Stimulated activated CD4-positive, alpha-beta T cell treated with anti-CD3 and anti-CD28 coated beads, Interleukin-1b, Interleukin-23, amount 100 ng/mL, for 4 hours (primary cell): Measurements from ENCODE around the gene PIGA.

ENCODE experiments used
- DNase-seq, 2 donors: peaks; one replicate each; pipeline ENCODE4 v3.0.0-alpha.2; 2020; ENCODE audit warnings: low read depth in 2 of 2

The PIGA gene, protein sequence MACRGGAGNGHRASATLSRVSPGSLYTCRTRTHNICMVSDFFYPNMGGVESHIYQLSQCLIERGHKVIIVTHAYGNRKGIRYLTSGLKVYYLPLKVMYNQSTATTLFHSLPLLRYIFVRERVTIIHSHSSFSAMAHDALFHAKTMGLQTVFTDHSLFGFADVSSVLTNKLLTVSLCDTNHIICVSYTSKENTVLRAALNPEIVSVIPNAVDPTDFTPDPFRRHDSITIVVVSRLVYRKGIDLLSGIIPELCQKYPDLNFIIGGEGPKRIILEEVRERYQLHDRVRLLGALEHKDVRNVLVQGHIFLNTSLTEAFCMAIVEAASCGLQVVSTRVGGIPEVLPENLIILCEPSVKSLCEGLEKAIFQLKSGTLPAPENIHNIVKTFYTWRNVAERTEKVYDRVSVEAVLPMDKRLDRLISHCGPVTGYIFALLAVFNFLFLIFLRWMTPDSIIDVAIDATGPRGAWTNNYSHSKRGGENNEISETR

DNA sequence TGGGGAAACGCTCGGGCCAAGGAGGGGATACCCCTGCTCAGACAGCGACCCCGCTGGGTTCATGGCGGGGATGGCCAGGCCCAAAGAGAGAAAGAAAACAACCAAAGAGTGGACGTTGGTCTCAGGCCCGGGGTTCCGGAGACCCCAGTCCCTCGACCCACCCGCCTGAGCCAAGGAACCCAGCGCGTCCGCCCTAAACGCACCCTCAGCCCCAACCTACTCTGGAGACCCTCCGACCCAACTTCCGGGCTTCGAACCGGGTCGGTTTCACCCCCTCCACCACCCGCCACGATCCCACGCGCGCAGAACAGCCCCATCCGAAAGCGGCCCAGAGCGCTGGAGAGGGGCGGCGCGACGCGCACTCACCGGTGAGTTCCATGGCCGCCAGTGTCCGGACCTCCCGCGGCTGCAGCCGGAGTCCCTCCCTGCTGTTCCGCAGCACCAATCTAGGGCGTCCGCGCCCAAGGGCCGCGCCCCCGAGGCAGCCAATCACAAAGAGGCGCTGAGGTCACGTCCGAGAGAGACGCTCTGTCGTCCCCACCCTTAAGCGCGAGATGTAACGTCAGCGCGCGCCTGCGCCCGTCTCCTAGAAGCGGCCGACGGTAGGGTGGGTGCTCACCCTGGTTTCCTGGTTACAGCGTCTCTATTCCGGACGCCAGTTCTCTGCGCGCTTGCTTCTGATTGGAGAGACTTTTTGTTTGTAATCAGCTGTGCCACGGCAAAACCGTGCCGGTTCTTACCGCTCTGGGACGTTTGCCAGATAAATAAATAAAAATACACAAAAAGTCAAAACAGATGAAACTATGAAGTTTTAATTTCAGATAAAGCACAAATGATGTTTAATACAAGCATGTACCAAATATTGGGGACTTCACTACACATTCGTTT, at the start of gene PIGA:
Gene PIGA (minus strand): TSS at position 389 of the 888 bp plus-strand sequence. CDS start 3,593 bp downstream, outside the sequence.
- DNase-seq = peak; percentile 78 to 79

DNA sequence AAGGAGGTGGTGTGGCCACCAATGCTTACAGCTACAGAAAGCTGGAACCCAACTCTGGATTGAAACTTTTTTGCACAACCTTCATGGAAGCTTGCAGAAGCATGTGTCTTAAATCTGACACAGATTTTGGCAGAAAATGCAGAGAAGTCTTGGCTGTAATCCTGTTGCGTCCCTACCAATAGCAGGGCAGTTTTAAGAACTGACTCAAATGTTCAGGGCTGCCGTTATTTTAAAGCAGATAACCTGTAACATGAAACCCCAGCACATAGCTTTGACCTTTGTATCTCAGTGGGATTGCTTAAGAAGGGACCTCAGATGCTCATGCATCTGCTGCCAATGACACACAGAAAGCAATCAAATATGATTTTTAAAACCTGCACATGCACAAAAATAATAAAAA, 49.0 kb upstream of the PIGA start, which contains the start of gene VEGFD:
Gene VEGFD (minus strand): TSS at position 110 of the 400 bp plus-strand sequence. CDS start 467 bp downstream, outside the sequence.
- no peak for DNase-seq

DNA sequence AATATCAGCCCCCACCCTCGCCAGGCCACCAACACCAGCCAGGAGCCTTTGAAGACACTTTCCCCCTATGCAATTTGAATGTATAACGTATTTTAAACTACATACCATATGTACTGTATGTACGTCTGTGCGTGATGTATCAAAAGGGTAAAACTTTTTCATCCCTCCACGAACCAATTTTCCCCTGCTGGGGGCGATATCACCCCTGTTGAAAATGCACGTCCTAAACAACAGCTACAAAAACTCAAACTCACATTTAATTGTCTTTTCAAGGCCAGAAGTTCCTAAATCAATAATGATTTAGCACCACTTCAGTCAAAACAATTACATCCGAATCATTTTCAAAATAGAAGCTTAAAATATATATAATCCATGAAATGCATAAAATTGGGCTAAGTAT, 47.5 kb upstream of the PIGA start:
- DNase-seq = no peak

DNA sequence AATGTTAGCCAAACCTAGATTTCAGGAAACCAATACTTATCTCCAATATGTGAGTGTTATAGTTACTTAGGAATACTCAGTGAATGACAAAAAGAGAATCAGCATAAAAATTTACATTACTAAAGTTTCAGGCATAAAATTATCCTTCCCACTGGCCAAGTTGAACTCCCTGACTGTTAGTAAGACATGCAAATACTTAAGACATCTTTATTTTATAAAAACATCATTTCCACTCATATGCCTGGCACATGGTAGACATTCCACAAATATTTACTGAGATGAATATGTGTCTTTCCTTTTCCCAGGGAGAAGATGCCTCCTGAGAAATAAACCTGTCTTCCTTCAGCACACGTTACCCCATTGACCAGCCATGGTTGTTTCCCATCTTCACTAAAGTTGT, 41.6 kb upstream of the PIGA start:
- DNase-seq = no peak

DNA sequence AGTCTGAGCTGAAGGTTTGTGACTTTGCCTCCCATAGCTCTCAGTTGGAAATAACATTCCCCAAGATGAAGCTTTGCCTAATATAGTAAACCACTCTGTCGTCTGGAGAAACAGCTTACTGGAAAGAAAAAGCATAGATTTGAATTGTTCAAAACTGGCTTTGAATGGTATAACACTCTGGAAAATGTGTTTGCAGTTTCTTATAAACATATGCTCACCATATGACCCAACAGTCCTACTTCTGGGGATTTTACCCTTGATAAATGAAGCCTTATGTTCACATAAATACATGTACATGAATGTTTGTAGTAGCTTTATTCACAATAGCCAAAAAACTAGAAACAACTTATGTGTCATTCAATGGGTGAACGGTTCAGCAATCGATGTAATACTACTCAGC, 38.7 kb upstream of the PIGA start:
- DNase-seq = no peak

DNA sequence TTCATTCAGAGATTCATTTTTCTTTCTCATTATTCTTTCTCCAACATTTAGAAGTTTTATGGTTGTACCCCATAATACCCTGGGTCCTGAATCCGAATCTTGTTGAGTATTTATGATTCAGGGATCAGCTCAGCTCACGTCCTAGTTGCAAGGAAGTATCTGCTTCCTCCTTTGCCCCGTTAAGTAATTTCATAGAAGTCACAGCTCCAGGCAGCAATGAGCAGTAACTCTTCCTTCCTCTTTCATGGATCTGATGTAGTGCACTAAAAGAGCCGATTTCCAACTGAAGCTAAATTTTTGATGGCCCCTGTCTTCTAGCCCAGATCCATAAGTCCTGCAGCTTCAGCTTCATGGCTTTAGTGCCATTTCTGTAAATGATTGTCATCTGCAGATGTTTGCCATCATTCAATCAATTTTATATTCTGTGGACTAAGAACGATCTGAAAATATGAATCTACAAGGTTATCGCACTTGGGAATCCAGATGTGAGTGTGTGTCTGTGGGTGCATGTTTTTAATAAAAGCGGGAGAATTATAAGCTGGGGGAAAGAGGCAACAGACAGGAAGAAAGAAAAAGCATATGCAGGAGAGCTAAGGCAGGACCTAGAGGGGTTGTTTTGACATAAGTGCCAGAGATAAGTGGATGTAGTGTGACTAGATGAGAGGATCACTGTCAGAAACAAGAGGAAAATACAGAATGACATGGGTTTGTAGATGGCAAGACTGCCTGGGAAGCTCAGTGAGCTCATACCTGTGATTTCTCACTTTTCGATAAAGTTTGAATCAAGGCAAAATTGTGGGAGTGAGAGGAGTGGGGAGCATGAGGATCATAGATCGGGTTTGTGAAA, 31.4 kb upstream of the PIGA start:
- no peak for DNase-seq

DNA sequence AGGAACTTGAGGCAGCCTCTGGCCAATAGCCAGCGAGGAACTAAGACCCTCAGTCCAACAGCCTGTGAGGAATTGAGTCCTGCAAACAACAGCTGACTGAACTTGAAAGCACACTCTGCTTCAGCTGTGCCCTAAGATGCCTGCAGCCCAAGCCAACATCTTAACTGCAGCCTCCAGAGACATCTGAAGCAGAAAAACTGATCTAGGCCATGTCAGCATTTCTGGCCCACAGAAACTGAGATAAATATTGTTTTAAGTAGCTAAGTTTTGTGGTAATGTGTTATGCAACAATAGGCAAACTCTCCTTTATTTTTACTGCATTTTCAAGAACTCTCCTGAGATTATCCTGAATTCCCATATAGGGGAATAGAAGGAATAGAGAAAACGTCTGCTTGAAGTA, 24.4 kb upstream of the PIGA start:
- no peak for DNase-seq

DNA sequence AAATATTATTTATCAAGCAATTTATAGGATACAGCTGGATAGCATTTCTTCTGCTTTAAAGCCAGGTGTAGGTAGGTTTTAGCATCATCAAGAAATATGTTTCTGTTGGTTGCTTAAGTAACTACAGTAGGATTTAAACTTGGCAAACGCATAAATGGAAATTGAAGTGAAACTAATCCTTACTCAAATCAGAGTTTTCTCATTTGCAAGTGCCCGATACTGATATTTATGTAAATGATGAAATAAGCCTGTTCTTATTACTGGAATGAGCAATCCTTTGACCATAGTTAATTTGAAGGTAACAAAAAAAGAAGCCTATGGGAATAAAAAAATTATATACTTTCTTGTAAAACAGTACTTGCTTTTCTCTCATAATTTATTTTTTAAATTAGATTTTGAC, 23.2 kb upstream of the PIGA start:
- no peak for DNase-seq

DNA sequence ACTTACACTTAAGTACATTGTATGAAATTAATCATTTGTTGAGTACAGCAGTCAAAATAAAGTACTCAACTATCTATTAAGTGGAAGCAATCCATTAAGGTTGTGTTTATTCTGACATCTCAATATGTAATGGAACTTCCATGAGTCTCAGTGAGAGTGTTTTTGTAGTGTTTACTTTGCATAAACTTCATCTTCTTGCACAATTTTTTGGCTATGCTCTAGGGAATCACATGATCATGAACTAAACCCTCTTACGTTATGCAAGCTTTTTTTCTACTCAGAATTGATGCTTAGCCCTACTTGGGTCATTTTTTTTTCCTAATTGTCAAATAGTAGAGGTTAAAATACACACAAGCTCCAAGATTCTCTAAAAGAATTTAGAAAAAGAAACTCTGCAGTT, 21.1 kb upstream of the PIGA start:
- DNase-seq = no peak

DNA sequence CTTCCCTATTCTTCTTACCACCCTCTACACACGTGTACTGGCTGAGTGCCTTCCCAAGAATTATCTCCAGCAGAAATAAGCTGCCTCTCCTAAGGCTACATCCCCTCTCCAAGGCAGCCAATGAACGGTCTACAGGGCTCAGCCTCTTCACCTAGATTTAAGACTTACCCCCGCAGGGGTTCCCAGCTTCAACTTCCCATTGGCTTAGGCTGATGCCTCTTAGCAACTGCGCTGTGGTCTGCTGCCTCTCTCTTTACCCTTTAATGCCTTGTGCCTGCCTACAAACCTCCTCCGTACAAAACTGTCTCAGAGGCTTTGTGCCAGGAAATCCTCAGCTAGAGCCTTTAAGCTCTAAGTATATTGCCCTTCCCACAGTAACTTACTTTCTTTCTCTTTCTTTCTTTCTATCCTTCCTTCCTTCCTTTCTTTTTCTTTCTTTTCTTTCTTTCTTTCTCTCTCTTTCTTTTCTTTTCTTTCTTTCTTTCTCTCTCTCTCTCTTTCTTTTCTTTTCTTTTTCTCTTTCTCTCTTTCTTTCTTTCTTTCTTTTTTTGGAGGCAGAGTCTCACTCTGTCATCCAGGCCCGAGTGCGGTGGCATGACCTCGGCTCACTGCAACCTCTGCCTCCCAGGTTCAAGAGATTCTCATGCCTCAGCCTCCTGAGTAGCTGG, 15.1 kb upstream of the PIGA start:
- no peak for DNase-seq

DNA sequence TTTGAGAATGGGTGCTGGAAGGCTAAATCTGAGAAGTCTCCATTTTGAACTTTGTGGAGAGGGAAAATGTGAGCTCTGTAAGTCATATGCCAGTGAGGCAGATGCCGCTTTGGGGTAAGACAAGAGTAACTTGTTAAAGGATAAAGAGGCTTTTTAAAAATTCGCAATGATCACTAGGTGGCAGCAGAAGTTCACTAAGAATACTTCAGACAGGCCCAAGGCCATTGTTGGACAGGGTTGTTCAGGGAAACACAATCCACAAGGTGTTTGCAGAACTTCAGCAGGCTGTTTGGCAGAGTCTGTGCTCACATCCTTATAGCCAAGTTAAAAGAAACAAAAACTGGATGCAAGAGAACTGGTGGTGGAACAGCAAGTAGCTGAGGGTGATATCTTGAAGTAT, 13.7 kb upstream of the PIGA start:
- DNase-seq = no peak

DNA sequence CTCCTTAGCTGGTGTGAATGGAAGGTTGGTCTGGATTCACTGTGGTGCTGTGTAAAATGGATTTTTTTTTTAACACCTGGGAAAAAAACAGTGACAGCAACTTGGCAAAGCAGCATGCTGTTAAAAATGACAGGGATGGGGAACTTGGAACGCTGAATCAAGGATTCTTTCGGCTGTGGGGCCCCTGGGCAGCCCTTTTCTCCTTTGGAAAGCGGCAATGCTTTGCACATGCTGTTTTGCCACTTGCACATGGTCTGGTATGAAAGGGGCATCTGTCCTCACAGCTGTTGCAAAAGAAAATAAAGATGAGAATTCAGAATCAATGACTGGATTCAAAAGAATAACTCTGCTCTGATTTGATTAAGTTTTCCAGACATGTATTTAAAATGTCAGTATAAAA, 10.7 kb upstream of the PIGA start:
- no peak for DNase-seq

DNA sequence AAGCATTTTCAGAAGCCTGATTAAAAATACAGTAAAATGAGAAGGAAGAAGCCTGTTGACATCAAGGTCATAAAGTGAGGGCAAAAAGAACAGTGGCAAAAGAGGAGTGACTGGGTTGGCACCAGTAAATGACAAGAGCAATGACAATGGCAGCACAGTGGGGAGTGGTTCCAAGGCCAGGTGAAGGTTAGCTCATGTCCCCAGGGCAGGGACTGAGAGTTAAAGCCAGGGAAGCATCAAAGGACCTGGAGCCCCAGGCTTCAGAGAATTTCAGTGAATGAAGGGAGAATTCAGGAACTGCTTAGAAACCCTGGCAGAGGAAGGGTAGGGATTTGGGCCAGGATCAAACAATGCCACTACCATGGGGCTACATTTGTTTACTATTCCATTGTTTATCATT, 8.8 kb upstream of the PIGA start:
- no peak for DNase-seq

DNA sequence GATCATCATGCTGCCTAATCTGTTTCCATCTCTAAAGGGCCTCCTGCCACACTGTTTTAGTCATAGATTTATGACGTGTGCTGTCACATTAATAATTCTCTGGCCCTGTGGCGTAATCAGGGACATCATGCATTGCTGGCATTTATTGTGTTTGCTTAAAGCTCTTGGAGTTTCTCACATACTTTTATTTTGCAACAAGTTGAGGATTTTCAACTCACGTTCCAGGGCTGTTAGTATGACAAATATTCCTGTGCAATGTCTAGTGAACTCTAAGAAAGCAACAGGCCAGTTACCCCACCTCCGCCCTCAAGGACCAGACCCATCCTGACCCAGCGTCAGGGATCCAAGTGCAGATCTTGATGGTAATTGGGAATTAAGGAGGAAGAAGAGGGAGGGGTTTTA, 7.8 kb upstream of the PIGA start:
- no peak for DNase-seq

DNA sequence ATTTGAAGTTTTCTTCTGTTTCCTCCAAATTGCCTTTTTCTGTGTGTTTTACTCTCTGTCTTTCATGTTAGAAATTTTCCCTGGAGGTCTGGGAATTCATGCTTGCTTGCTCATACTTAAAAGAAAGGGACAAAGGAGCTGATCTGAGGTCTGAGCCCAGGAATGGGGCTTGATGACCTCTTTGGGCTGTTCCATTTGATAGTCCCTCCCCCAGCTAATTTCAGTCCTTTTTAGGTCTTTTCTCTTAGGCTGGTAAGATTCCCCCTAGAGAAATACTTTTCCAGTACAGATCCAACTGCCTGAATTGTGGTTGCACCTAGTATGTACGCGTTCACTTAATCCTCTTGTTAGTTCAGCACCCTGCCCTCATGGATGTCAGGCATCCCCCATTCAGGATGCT, 5.5 kb upstream of the PIGA start:
- no peak for DNase-seq

DNA sequence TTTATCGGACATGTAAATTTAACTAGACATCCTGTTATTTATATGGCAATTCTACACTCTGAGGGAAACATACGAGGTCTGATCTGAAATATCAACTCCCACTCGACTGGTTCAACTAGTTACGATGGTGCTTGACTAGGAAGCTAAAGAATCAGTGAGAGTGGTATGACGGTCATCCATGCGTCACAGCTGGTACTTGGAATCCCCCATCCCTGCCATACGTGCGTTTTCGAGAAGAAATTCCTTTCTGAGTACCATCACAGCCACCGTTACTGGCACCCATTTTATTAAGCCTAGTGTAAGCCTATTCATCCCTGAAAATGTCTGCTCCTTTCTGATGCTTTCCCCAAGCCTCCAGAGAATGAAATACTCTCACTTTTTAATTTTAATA, 695 bp upstream of the PIGA start:
- DNase-seq = no peak

DNA sequence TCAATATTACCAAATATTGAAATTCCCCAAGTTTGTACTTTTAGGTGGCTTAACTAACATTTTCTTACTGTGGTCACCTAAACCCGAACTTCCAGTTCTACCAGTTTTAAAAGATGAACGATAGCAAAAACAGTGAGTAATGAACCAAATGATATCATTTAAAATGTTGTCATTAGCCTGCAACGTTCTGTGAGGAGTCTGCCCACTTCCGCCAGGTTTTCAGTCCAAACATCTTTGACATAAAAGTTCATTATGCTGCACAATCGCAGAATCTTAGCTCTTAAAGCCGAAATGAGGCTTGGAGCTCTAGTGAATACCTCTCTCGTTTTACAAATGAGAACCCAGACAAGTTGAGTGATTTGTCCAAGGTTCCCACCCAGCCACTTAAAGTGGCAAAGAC, 762 bp downstream of the PIGA start:
- no peak for DNase-seq

DNA sequence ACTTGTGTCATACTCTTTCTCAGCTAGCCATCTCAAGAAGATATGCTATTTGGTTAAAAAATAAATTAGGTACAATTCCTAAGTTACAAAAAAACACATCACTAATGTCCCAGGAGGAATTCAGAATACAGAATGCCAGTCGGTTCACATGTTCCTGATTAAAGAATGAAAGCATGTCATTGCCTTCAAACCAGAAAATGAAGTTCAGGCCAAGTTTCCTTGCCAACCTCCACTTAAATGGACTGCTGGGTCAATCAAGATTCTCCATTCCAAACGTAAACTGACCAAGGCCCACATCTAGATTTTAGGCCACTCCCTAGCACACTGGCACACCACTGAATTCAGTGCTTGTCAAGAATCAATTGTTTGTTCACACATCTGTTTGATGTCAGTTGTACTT, 6.5 kb downstream of the PIGA start:
- DNase-seq = no peak

DNA sequence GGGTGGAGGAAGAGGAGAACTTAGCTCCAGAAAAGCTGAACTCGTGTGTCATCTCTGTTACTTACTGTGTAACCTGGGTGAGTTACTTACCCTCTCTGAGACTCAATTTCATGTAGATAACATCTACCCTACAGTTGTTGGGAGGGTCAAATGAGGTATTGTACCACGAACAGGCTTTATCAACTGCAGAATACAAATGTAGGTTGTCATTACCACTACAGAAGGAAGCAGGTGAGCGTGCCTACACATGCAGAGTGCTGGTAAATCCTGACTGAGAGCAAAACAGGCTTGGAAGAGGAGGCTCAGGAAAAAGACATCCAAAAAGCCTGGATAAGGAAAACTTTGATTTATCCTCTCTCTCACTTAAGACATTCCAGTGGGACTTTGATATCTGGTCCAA, 7.2 kb downstream of the PIGA start:
- no peak for DNase-seq

DNA sequence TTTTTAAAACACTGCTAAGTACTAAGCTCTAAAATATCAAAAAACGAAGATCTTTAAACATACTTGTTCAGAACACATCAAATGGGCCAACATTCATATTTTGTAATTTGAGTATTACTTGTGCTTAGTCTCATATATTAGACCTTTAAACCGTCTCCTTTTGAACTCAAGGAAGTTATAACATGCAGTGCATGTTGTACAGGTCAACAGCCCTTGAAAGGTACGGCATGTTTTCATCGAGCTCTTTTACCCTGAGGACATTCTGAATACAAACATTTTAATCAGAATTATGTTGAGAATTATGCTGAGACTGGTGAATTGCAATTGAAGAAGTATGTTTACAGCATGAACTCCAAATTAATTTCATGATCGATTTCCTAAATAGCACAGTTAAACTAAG, 12.9 kb downstream of the PIGA start:
- no peak for DNase-seq

DNA sequence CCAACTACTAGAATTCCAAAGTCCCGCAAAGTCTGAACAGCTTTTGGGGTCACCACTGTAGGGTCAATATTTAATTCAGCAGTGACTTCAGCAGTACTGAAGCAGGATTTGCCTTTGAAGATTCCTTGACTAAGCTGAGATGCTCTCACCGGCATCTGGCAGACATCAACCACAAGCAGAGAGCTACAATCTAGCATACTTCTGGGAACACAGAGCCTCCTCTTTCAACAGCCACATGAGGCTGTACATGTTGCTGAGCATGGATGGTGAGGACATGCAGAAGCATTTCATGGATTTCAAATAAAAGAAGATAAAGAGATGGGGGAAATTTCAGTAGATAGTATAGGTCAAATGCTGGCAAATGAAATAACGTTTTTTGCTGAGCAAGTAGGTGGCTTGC, 13.3 kb downstream of the PIGA start:
- no peak for DNase-seq
